Measurements from ENCODE around the gene ANO2. TPM values are rescaled to one million over a fixed set of nuclear protein-coding genes. Genes with fewer than 3 reads are reported as not detected.

ANO2 gene
- 1 to 10 TPM in 3 of 4 donors, not detected in 1; 1.4 to 3.3 (median 2.7) TPM for total RNA-seq

- peaks cover 49% of the 10 kb centered on the region for H3K27me3 ChIP-seq
- H3K4me3 ChIP-seq = peak within 1 kb of the TSS in 3 of 4 donors; percentile 25 to 44 (median 29)
- no peaks in the 10 kb centered on the region for H3K9me3 ChIP-seq
- WGBS, 2 donors (ENCODE audit: low coverage in 1 of 2) = 12 to 35% methylated on average over 3 to 66 of the region's 66 CpGs
- H3K36me3 ChIP-seq = no peaks in the 10 kb centered on the region
- H3K27ac ChIP-seq = no peak within 1 kb of the TSS
- peaks cover 0 to 9% (median 8%) of the 10 kb centered on the region in 4 donors for H3K4me1 ChIP-seq
- no peak for TF ChIP-seq EP300 (IDR thresholded peaks at IDR 0.05; ENCODE audit: low read depth)
- in situ Hi-C loops (cut with MboI; ENCODE audit: low pct_ligation_motif_present in 1 of 4, low pct_unique_long_range_greater_than_20kb in 1 of 4, low sequenced_read_pairs in 3 of 4) (no loop called here), intact Hi-C loops (cut with DNase I; ENCODE audit: low total_unique reads) (no loop called here)
- DNase-seq = no peak
Measured at GRCh38 chr12:5945071-5946008, at the start of gene ANO2. Gene ANO2, minus strand, starts transcription at chr12:5945259. Its CDS starts 42 bp downstream, at chr12:5945217.

DNA sequence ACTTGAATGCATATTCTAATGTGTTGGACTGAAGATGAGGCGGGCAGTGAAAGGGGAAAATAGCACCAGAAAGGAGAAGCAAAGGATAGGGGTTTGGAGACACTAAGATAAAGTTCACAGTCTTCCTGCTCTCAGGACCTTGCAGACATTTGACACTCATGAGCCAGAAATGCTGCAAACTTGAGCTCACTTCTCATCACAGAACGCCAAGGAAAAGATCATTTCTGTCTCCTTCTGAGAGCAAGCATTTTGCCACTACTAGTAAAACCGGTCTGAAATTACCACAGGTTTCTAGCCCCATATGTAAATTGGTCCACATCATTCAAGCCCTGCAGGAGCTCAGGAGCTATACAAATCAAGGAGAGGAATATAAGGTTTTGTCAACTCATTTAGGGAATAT lies 44.6 kb upstream of the ANO2 start:
- no peak overlapping the region for H3K27ac ChIP-seq
- no peaks in the 10 kb centered on the region for H3K36me3 ChIP-seq
- no peak overlapping the region for H3K4me3 ChIP-seq
- WGBS, 2 donors (ENCODE audit: low coverage in 1 of 2) = 73 to 85% methylated on average over 2 to 3 of the region's 3 CpGs
- no peaks in the 10 kb centered on the region for H3K4me1 ChIP-seq
- intact Hi-C loops (cut with DNase I; ENCODE audit: low total_unique reads) (loop anchor here (10.0 kb wide), 1 partner anchor 295 kb away; no protein-coding TSS in a partner anchor), in situ Hi-C loops (cut with MboI; ENCODE audit: low pct_ligation_motif_present in 1 of 4, low pct_unique_long_range_greater_than_20kb in 1 of 4, low sequenced_read_pairs in 3 of 4) (loop anchor here in 3 of 4 donors (10.0 kb wide), 2 partner anchors 55 to 295 kb away; no protein-coding TSS in a partner anchor)
- TF ChIP-seq EP300 (IDR thresholded peaks at IDR 0.05; ENCODE audit: low read depth) (no peak), POLR2AphosphoS5 (IDR thresholded peaks at IDR 0.05) (no peak), POLR2A (IDR thresholded peaks at IDR 0.05) (no peak), CTCF (IDR thresholded peaks at IDR 0.05) (no peak)
- no peak for DNase-seq
- no peaks in the 10 kb centered on the region for H3K27me3 ChIP-seq
- no peaks in the 10 kb centered on the region for H3K9me3 ChIP-seq

- no peaks in the 10 kb centered on the region for H3K4me1 ChIP-seq
- peak overlapping the region in 2 of 4 donors; percentile 24 to 26 for H3K27ac ChIP-seq
- no peaks in the 10 kb centered on the region for H3K9me3 ChIP-seq
- H3K36me3 ChIP-seq = no peaks in the 10 kb centered on the region
- no peaks in the 10 kb centered on the region for H3K27me3 ChIP-seq
- TF ChIP-seq CTCF (IDR thresholded peaks at IDR 0.05) (peak; percentile 91 to 97 (median 96)), POLR2AphosphoS5 (IDR thresholded peaks at IDR 0.05) (no peak), EP300 (IDR thresholded peaks at IDR 0.05; ENCODE audit: low read depth) (no peak), POLR2A (IDR thresholded peaks at IDR 0.05) (no peak)
- intact Hi-C loops (cut with DNase I; ENCODE audit: low total_unique reads) (loop anchor here (1.0 to 10.0 kb wide), 2 partner anchors 52 to 296 kb away; no protein-coding TSS in a partner anchor), in situ Hi-C loops (cut with MboI; ENCODE audit: low pct_ligation_motif_present in 1 of 4, low pct_unique_long_range_greater_than_20kb in 1 of 4, low sequenced_read_pairs in 3 of 4) (loop anchor here in 3 of 4 donors (10.0 kb wide), 2 partner anchors 56 to 296 kb away; no protein-coding TSS in a partner anchor)
- WGBS, 2 donors (ENCODE audit: low coverage in 1 of 2) = 6% methylated on average over 10 of the region's 10 CpGs; no CpG with 5 or more reads in 1 of the 2 donors
- no peak overlapping the region for H3K4me3 ChIP-seq
- peak; percentile 79 for DNase-seq
Measured at GRCh38 chr12:5988659-5989116, 43.6 kb upstream of the ANO2 start.

- WGBS, 2 donors (ENCODE audit: low coverage in 1 of 2) = 61 to 62% methylated on average over 6 to 10 of the region's 10 CpGs
- Histone ChIP-seq H3K4me3 (no peak overlapping the region), H3K36me3 (no peaks in the 10 kb centered on the region), H3K27ac (peak overlapping the region in 2 of 4 donors; percentile 24 to 26), H3K27me3 (no peaks in the 10 kb centered on the region), H3K4me1 (no peaks in the 10 kb centered on the region), H3K9me3 (no peaks in the 10 kb centered on the region)
- intact Hi-C loops (cut with DNase I; ENCODE audit: low total_unique reads) = loop anchor here (1.0 to 10.0 kb wide), 2 partner anchors 52 to 297 kb away; no protein-coding TSS in a partner anchor
- DNase-seq = no peak
- in situ Hi-C loops (cut with MboI; ENCODE audit: low pct_ligation_motif_present in 1 of 4, low pct_unique_long_range_greater_than_20kb in 1 of 4, low sequenced_read_pairs in 3 of 4) = loop anchor here in 3 of 4 donors (10.0 kb wide), 2 partner anchors 57 to 297 kb away; no protein-coding TSS in a partner anchor
- TF ChIP-seq POLR2AphosphoS5 (IDR thresholded peaks at IDR 0.05) (no peak), CTCF (IDR thresholded peaks at IDR 0.05) (no peak)
Measured at GRCh38 chr12:5988088-5988487, 43.0 kb upstream of the ANO2 start.

All from transverse colon (tissue), 4 donors.